Choroid plexus epithelial cell (primary cell): ENCODE measurements around the gene CCDC142.
A peak's percentile ranks its signal among the peaks of the same experiment; 100 is the strongest.

Experiments
- DNase-seq: peaks from one replicate; pipeline ENCODE4 v3.0.0-alpha.2; 2010; ENCODE audit warnings: low read depth
- H3K4me3 ChIP-seq: 2 replicates; pipeline ENCODE4 v1.5.1; 2011; ENCODE audit warnings: low read depth, mild to moderate bottlenecking, control low read depth, low read length, moderate library complexity
- TF ChIP-seq, protein P1 (sequence below): conservative IDR thresholded peaks from 2 replicates; pipeline ENCODE4 v1.5.1; 2011; ENCODE audit warnings: low read depth, mild to moderate bottlenecking, control low read depth, inconsistent platforms, low read length, moderate library complexity

The CCDC142 gene

DNA sequence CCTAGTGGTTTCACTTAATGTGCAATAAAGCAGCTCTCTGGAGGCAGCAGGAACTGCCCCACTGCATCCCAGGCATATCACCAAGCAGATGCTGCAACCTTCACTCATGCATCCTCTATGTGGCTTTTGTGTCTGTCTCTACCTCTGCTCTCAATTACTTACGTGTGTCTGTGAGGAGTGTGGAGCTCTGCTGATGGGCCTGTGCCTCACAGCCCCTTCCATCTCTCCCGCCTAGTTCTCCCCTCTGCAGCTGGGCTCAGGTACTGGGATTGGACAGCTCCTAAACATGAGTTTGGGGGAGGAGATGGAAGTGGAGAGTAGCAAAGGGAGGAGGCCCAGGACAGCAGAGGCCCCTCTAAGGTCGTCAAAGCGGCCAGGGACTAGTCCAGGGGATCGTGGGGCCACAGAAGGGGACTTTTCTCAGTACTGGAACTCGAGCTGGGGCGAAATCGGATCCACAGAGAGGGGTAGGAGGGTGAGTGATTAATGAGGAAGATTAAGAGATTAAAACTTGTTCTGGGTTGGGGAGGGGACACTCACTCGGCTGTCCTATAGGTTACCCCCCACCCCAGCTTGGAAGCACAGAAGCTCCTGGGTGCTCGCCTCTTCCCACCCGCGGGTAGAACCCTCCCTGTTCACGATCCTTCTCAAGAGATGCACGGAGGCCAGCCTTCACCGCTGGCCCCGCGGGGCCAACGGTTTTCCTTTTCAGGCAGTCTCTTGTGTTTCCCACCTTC, 18.7 kb upstream of the CCDC142 start:
- TF ChIP-seq, protein P1, sequence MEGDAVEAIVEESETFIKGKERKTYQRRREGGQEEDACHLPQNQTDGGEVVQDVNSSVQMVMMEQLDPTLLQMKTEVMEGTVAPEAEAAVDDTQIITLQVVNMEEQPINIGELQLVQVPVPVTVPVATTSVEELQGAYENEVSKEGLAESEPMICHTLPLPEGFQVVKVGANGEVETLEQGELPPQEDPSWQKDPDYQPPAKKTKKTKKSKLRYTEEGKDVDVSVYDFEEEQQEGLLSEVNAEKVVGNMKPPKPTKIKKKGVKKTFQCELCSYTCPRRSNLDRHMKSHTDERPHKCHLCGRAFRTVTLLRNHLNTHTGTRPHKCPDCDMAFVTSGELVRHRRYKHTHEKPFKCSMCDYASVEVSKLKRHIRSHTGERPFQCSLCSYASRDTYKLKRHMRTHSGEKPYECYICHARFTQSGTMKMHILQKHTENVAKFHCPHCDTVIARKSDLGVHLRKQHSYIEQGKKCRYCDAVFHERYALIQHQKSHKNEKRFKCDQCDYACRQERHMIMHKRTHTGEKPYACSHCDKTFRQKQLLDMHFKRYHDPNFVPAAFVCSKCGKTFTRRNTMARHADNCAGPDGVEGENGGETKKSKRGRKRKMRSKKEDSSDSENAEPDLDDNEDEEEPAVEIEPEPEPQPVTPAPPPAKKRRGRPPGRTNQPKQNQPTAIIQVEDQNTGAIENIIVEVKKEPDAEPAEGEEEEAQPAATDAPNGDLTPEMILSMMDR = no peak
- DNase-seq = no peak
- peak overlapping the region; percentile 74 for H3K4me3 ChIP-seq

GRCh38 chr2:74500578-74500946, 17.8 kb upstream of the CCDC142 start:
- no peak overlapping the region for H3K4me3 ChIP-seq
- DNase-seq = no peak
- TF ChIP-seq, protein P1 = no peak

DNA sequence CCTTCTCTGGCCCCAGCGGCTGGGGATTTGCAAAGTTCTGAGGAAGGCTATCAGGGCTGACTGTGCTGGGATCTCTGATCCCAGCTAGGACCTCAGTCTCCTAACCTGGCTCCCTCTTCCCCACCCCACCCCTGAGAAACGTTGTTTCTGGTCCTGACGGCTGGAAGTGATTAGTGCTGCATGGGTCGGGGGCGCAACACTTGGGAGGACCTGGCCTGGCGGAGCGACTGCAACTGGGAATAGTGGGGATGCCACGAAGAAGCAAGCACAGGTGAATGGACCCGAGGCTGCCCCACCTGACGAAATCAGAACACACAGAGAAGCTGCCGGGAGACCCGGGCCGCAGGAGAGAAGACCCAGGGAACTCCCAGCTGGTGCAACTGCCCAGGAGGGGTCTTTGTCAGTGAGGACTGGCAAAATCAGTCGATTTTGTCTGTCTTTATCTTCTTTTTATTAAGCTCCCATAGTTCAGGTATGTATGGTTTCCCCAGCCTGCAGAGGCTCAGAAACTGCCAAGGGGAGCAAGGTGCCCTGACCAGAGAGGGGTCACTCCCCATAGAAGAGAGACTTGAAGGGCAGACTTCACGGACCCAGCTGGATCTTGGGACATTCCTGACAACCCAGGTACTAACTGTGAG, 17.3 kb upstream of the CCDC142 start:
- no peak for DNase-seq
- H3K4me3 ChIP-seq = no peak overlapping the region

DNA sequence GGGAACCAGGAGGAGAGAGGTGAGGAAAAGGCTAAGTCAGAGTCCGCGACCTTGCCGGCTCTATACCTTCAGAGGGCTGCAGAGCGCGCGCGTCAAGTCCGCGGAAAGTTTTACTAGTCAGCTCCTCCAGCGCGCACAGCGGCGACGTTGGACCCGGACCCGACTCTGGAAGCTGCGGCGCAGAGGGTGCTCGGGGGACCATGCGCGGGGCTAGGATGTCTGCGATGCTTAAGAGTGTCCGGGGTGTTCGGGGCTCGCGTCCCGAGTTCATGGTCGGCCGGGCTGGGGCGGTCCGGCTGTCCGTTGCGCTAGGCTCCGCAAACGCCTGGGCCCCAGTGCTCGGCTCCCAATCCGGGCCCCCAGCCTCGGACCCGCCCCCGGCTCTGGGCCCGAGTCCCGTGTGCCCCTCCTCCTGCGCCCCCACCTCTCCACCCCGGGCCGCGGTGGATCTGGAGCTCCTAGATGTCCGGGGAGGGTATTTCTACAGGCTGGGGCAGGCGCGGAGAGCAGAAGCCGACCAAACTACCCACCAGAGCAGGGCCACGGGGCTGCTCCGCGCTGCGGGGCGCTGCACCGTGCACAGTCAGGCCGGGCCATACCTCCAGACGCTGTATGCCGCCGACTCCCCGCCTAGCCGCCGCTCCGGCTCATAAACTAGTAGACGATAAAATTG, 16.6 kb upstream of the CCDC142 start, which contains the start of gene LBX2:
Gene LBX2, minus strand, starts transcription at position 337 of the 673 bp plus-strand sequence. Its CDS starts 66 bp downstream, at position 271.
- peak within 1 kb of the TSS; percentile 35 for H3K4me3 ChIP-seq
- DNase-seq = no peak
- TF ChIP-seq, protein P1 = no peak

More for the DNA sequence above, 17.3 kb upstream of the CCDC142 start:
- TF ChIP-seq, protein P1 = no peak

- no peak for DNase-seq
- TF ChIP-seq, protein P1 = no peak
- H3K4me3 ChIP-seq = peak overlapping the region; percentile 35
Observed at GRCh38 chr2:74498500-74499266, 15.9 kb upstream of the CCDC142 start.

DNA sequence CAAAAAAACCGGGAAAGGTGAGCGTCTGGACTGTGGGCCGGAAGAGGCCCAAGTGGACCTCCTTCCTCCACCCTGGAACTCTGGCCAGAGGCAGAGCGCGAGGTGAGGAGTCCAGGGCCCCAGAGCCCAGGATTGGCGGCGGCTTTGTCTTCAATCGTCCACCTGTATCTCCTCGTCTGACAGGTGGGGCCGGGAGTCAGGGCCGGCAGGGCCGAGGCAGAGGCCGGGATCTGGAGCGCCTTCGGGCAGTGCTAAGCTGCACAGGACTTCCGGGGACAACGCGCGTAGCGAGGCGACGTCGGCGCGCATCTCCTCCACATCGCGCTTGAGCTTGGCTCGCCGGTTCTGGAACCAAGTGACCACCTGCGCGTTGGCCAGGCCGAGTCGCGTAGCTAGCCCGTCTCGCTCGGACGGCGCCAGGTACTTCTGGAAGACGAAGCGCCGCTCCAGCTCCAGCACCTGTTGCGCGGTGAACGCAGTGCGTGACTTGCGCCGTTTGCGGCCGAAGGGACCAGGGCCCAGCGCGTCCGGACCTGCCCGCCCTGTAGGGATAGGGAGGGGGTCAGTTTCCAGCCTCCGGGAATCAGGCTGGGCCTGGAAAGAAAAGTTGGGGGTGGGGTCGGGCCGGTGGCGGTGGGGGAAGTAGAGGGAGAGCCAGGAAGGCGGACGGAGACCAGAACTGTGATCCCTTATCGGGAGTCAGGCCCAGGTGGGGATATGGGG, 15.1 kb upstream of the CCDC142 start:
- no peak for DNase-seq
- peak overlapping the region; percentile 35 for H3K4me3 ChIP-seq
- TF ChIP-seq, protein P1 = no peak
